Gastrocnemius medialis (tissue), 4 donors: Measurements from ENCODE around the gene USP19. TPM values are rescaled to one million over a fixed set of nuclear protein-coding genes. Genes with fewer than 3 reads are reported as not detected.

Source experiments
- ATAC-seq, 2 donors: fragments of 150-250 bp; one replicate each; pipeline ENCODE4 v1.9.1; 2016
- DNase-seq, 2 donors: peaks; one replicate each; pipeline ENCODE4 v3.0.0-alpha.2; 2019
- H3K27ac ChIP-seq, 4 donors: fragments of 200-600 bp; sonication (generic); 1 replicate in 1 of 4; 2 replicates in 3 of 4; pipeline ENCODE4 v1.5.1; 2016 to 2018; ENCODE audit warnings: mild to moderate bottlenecking in 2 of 4, moderate library complexity in 1 of 4
- H3K27me3 ChIP-seq, 3 donors: fragments of 200-600 bp; sonication (generic) in 2 of 3; 1 replicate in 1 of 3; 2 replicates in 2 of 3; pipeline versions ENCODE4 v1.5.1 to v1.6.0; 2016 to 2019; ENCODE audit warnings: mild to moderate bottlenecking in 1 of 3, moderate library complexity in 1 of 3
- H3K36me3 ChIP-seq, 2 donors: fragments of 200-600 bp; sonication (generic) in 1 of 2; one replicate each; pipeline ENCODE4 v1.5.1; 2017 to 2018
- H3K4me1 ChIP-seq, 2 donors: fragments of 200-600 bp; sonication (generic) in 1 of 2; one replicate each; pipeline ENCODE4 v1.5.1; 2016 to 2017; ENCODE audit warnings: mild to moderate bottlenecking in 2 of 2
- H3K4me3 ChIP-seq, 4 donors: fragments of 200-600 bp; sonication (generic) in 3 of 4; 1 replicate in 1 of 4; 2 replicates in 3 of 4; pipeline ENCODE4 v1.5.1; 2016 to 2019; ENCODE audit warnings: mild to moderate bottlenecking in 2 of 4
- H3K9me3 ChIP-seq, 3 donors: fragments of 200-600 bp; sonication (generic) in 2 of 3; 1 replicate in 1 of 3; 2 replicates in 2 of 3; pipeline ENCODE4 v1.5.1; 2016 to 2019
- CTCF ChIP-seq, 5 experiments: fragments of 450-650 bp in 3 of 5; fragments of 200-600 bp in 2 of 5; sonication (generic) in 2 of 5; IDR thresholded peaks in 4 of 5; conservative IDR thresholded peaks in 1 of 5; 1 replicate in 4 of 5; 2 replicates in 1 of 5; pipeline ENCODE4 v1.5.1; 2016 to 2019; ENCODE audit warnings: antibody characterized with exemption in 5 of 5, mild to moderate bottlenecking in 3 of 5, moderate library complexity in 3 of 5
- POLR2A ChIP-seq, 2 donors: fragments of 450-650 bp; IDR thresholded peaks; one replicate each; pipeline ENCODE4 v1.6.1; 2017; ENCODE audit warnings: antibody characterized with exemption in 2 of 2, mild to moderate bottlenecking in 2 of 2, moderate library complexity in 2 of 2
- in situ Hi-C, 4 donors: fragments of 200-750 bp; cut with MboI; loops; one replicate each; pipeline versions ENCODE4 v1.15.0 to v1.8.0; 2017; ENCODE audit warnings: low sequenced_read_pairs in 4 of 4
- intact Hi-C: fragments of 100-400 bp; cut with DNase I; formaldehyde crosslinking; loops from one replicate; pipeline ENCODE4 v1.15.1; 2023; ENCODE audit warnings: low total_unique reads
- total RNA-seq, 4 donors: library from RNA; depleted of rRNA; stranded (reverse); fragments of >200 nt; gene quantifications; one replicate each; pipeline versions ENCODE4 v1.1.0 to v1.2.3, GENCODE V29; 2016

USP19 gene
- total RNA-seq, 4 donors from 2014 or later: 100 to 188 (median 128) TPM

GRCh38 chr3:49112262-49112661 is 8.4 kb downstream of the USP19 start:
- peaks cover 5 to 100% of the 10 kb centered on the region in 2 donors for H3K36me3 ChIP-seq
- DNase-seq: no peak
- TF ChIP-seq POLR2A (IDR thresholded peaks at IDR 0.05) (no peak), CTCF (IDR thresholded peaks at IDR 0.05 in 4 of 5, conservative IDR thresholded peaks at IDR 0.05 in 1 of 5) (no peak)
- no peak overlapping the region for H3K4me3 ChIP-seq
- H3K27ac ChIP-seq: no peak overlapping the region
- intact Hi-C loops: no loop called here
- no peaks in the 10 kb centered on the region for H3K27me3 ChIP-seq
- in situ Hi-C loops: no loop called here
- no peaks in the 10 kb centered on the region for H3K4me1 ChIP-seq
- ATAC-seq: no peak
- H3K9me3 ChIP-seq: no peaks in the 10 kb centered on the region

GRCh38 chr3:49111347-49111746 is 9.3 kb downstream of the USP19 start:
- no peaks in the 10 kb centered on the region for H3K4me1 ChIP-seq
- H3K27me3 ChIP-seq: no peaks in the 10 kb centered on the region
- no peak for ATAC-seq
- no peak for DNase-seq
- H3K27ac ChIP-seq: no peak overlapping the region
- no peak for TF ChIP-seq CTCF (IDR thresholded peaks at IDR 0.05 in 4 of 5, conservative IDR thresholded peaks at IDR 0.05 in 1 of 5)
- TF ChIP-seq POLR2A (IDR thresholded peaks at IDR 0.05): no peak
- in situ Hi-C loops: no loop called here
- intact Hi-C loops: no loop called here
- H3K4me3 ChIP-seq: no peak overlapping the region
- H3K9me3 ChIP-seq: no peaks in the 10 kb centered on the region
- H3K36me3 ChIP-seq: peaks cover 5 to 97% of the 10 kb centered on the region in 2 donors

GRCh38 chr3:49110780-49111179 is 9.8 kb downstream of the USP19 start:
- no peak for TF ChIP-seq POLR2A (IDR thresholded peaks at IDR 0.05)
- no peak for TF ChIP-seq CTCF (IDR thresholded peaks at IDR 0.05 in 4 of 5, conservative IDR thresholded peaks at IDR 0.05 in 1 of 5)
- H3K4me3 ChIP-seq: no peak overlapping the region

GRCh38 chr3:49108346-49108745 is 12.3 kb downstream of the USP19 start:
- TF ChIP-seq POLR2A (IDR thresholded peaks at IDR 0.05) (no peak), CTCF (IDR thresholded peaks at IDR 0.05 in 4 of 5, conservative IDR thresholded peaks at IDR 0.05 in 1 of 5) (no peak)
- intact Hi-C loops: no loop called here

More at GRCh38 chr3:49110780-49111179, 9.8 kb downstream of the USP19 start:
- intact Hi-C loops (no loop called here), in situ Hi-C loops (no loop called here)
- no peaks in the 10 kb centered on the region for H3K9me3 ChIP-seq
- H3K27ac ChIP-seq: no peak overlapping the region
- H3K27me3 ChIP-seq: no peaks in the 10 kb centered on the region
- H3K36me3 ChIP-seq: peaks cover 5 to 94% of the 10 kb centered on the region in 2 donors
- ATAC-seq (no peak), DNase-seq (no peak)
- H3K4me1 ChIP-seq: peaks cover under 1 to 2% of the 10 kb centered on the region in 2 donors

More at GRCh38 chr3:49108346-49108745, 12.3 kb downstream of the USP19 start:
- in situ Hi-C loops: no loop called here
- Histone ChIP-seq H3K9me3 (no peaks in the 10 kb centered on the region), H3K36me3 (peaks cover 0 to 69% of the 10 kb centered on the region in 2 donors), H3K4me1 (peaks cover 15 to 21% of the 10 kb centered on the region in 2 donors), H3K27me3 (no peaks in the 10 kb centered on the region), H3K27ac (no peak overlapping the region), H3K4me3 (no peak overlapping the region)
- no peak for DNase-seq
- ATAC-seq: no peak
